ENCODE measurements around the gene BAIAP2L2.

GRCh38 chr22:38132794-38133193 is 22.3 kb upstream of the BAIAP2L2 start:
- TF ChIP-seq CTCF (IDR thresholded peaks at IDR 0.05) (no peak), POLR2A (IDR thresholded peaks at IDR 0.05) (no peak)
